ENCODE results near the gene CDCA7L.

Gene CDCA7L

GRCh38 chr7:21926448-21926847, 19.3 kb downstream of the CDCA7L start:
- Histone ChIP-seq H3K9me3 (ENCODE audit: insufficient read depth, low read depth, low read length) (no peaks in the 10 kb centered on the region), H3K79me2 (ENCODE audit: insufficient read depth, low read length) (peaks cover 71% of the 10 kb centered on the region), H3K36me3 (ENCODE audit: insufficient read depth, low read length) (peaks cover 6% of the 10 kb centered on the region; the same call in 1 of the 2 replicates), H4K20me1 (ENCODE audit: insufficient read depth, low read length, poor library complexity, severe bottlenecking) (peaks cover 1% of the 10 kb centered on the region), H3K9me2 (replicated peaks; ENCODE audit: low read depth, low read length) (no peaks in the 10 kb centered on the region), H3F3A (ENCODE audit: low read depth) (no peaks in the 10 kb centered on the region), H3K4me1 (ENCODE audit: insufficient read depth, low read length, poor library complexity, severe bottlenecking) (no peaks in the 10 kb centered on the region), H3K4me2 (ENCODE audit: low read depth, low read length, poor library complexity, severe bottlenecking) (no peak overlapping the region), H3K4me3 (ENCODE audit: low read length, poor library complexity, severe bottlenecking) (no peak overlapping the region), H3K27me3 (ENCODE audit: insufficient read depth, low read length, poor library complexity, severe bottlenecking) (no peaks in the 10 kb centered on the region), H3K9ac (ENCODE audit: low read depth, low read length, poor library complexity, severe bottlenecking) (no peak overlapping the region), H2AFZ (ENCODE audit: low read length) (no peak overlapping the region)
- TF ChIP-seq CTCF (conservative IDR thresholded peaks at IDR 0.05; ENCODE audit: low read length) (no peak), EZH2phosphoT487 (IDR thresholded peaks at IDR 0.05; ENCODE audit: borderline replicate concordance) (no peak)

GRCh38 chr7:21923658-21924057, 22.0 kb downstream of the CDCA7L start:
- Histone ChIP-seq H3K27me3 (ENCODE audit: insufficient read depth, low read length, poor library complexity, severe bottlenecking) (no peaks in the 10 kb centered on the region), H3K79me2 (ENCODE audit: insufficient read depth, low read length) (peaks cover 88% of the 10 kb centered on the region), H4K20me1 (ENCODE audit: insufficient read depth, low read length, poor library complexity, severe bottlenecking) (peaks cover 9% of the 10 kb centered on the region), H3K4me1 (ENCODE audit: insufficient read depth, low read length, poor library complexity, severe bottlenecking) (no peaks in the 10 kb centered on the region), H3K9me3 (ENCODE audit: insufficient read depth, low read depth, low read length) (no peaks in the 10 kb centered on the region), H2AFZ (ENCODE audit: low read length) (no peak overlapping the region), H3K9me2 (replicated peaks; ENCODE audit: low read depth, low read length) (no peaks in the 10 kb centered on the region), H3K9ac (ENCODE audit: low read depth, low read length, poor library complexity, severe bottlenecking) (no peak overlapping the region), H3F3A (ENCODE audit: low read depth) (no peaks in the 10 kb centered on the region), H3K36me3 (ENCODE audit: insufficient read depth, low read length) (peaks cover 6% of the 10 kb centered on the region; the same call in 1 of the 2 replicates), H3K4me3 (ENCODE audit: low read length, poor library complexity, severe bottlenecking) (no peak overlapping the region), H3K4me2 (ENCODE audit: low read depth, low read length, poor library complexity, severe bottlenecking) (no peak overlapping the region)
- TF ChIP-seq EZH2phosphoT487 (IDR thresholded peaks at IDR 0.05; ENCODE audit: borderline replicate concordance) = no peak
- TF ChIP-seq CTCF (conservative IDR thresholded peaks at IDR 0.05; ENCODE audit: low read length) = no peak

- Histone ChIP-seq H4K20me1 (ENCODE audit: insufficient read depth, low read length, poor library complexity, severe bottlenecking) (peaks cover 9% of the 10 kb centered on the region), H3K9me3 (ENCODE audit: insufficient read depth, low read depth, low read length) (no peaks in the 10 kb centered on the region), H3K27me3 (ENCODE audit: insufficient read depth, low read length, poor library complexity, severe bottlenecking) (no peaks in the 10 kb centered on the region), H3K36me3 (ENCODE audit: insufficient read depth, low read length) (peaks cover 2% of the 10 kb centered on the region; the same call in 1 of the 2 replicates), H3K4me3 (ENCODE audit: low read length, poor library complexity, severe bottlenecking) (no peak overlapping the region), H3K4me2 (ENCODE audit: low read depth, low read length, poor library complexity, severe bottlenecking) (no peak overlapping the region), H3K9ac (ENCODE audit: low read depth, low read length, poor library complexity, severe bottlenecking) (no peak overlapping the region), H3F3A (ENCODE audit: low read depth) (no peaks in the 10 kb centered on the region), H3K9me2 (replicated peaks; ENCODE audit: low read depth, low read length) (no peaks in the 10 kb centered on the region), H2AFZ (ENCODE audit: low read length) (no peak overlapping the region), H3K4me1 (ENCODE audit: insufficient read depth, low read length, poor library complexity, severe bottlenecking) (no peaks in the 10 kb centered on the region), H3K79me2 (ENCODE audit: insufficient read depth, low read length) (peaks cover 88% of the 10 kb centered on the region)
- TF ChIP-seq EZH2phosphoT487 (IDR thresholded peaks at IDR 0.05; ENCODE audit: borderline replicate concordance) (no peak), CTCF (conservative IDR thresholded peaks at IDR 0.05; ENCODE audit: low read length) (no peak)
These were observed 23.1 kb downstream of the CDCA7L start for GRCh38 chr7:21922605-21923004.

All from Loucy (cell line).